Neural cell (in vitro differentiated cells): ENCODE data around the gene ZNF555. TPM values are rescaled to one million over a fixed set of nuclear protein-coding genes. Genes with fewer than 3 reads are reported as not detected.
"Not testable (repeated sequence)": the region's sequence is repeated elsewhere in the genome, so short reads cannot be mapped to it uniquely, and the experiment has no call there.

Source experiments
- H2AFZ ChIP-seq: fragments of 200-600, 300-800 bp; sonication (generic), shearing (Covaris generic); 2 replicates; pipeline ENCODE4 v1.6.0; 2014; ENCODE audit warnings: low read depth, mild to moderate bottlenecking, antibody characterized with exemption, low read length, moderate library complexity
- H3F3A ChIP-seq: fragments of 200-600 bp; shearing (Covaris generic); 2 replicates; pipeline ENCODE4 v1.6.1; 2016; ENCODE audit warnings: mild to moderate bottlenecking, moderate library complexity, mixed read lengths, antibody characterized with exemption, low read length; ENCODE audit not compliant: insufficient read depth, poor library complexity, severe bottlenecking
- H3K27ac ChIP-seq: fragments of 200-600, 300-800 bp; sonication (generic), shearing (Covaris generic); 2 replicates; pipeline ENCODE4 v1.5.1; 2014; ENCODE audit warnings: mild to moderate bottlenecking, low read length, moderate library complexity
- H3K27me3 ChIP-seq: fragments of 300-800, 200-600 bp; sonication (generic), shearing (Covaris generic); 2 replicates; pipeline ENCODE4 v1.6.0; 2014; ENCODE audit warnings: mild to moderate bottlenecking, low read depth, low read length, moderate library complexity; ENCODE audit not compliant: insufficient read depth
- H3K36me3 ChIP-seq: fragments of 300-800, 200-600 bp; sonication (generic), shearing (Covaris generic); 2 replicates; pipeline ENCODE4 v1.5.1; 2014; ENCODE audit warnings: mild to moderate bottlenecking, antibody characterized with exemption, low read length, moderate library complexity; ENCODE audit not compliant: insufficient read depth
- H3K4me2 ChIP-seq: fragments of 300-800, 200-600 bp; sonication (generic), shearing (Covaris generic); 2 replicates; pipeline ENCODE4 v1.6.0; 2014; ENCODE audit warnings: mild to moderate bottlenecking, low read length
- H3K4me3 ChIP-seq: fragments of 300-800, 200-600 bp; sonication (generic), shearing (Covaris generic); 2 replicates; pipeline ENCODE4 v1.5.1; 2014; ENCODE audit warnings: mild to moderate bottlenecking, low read length, moderate library complexity
- H3K79me2 ChIP-seq: fragments of 200-600 bp; shearing (Covaris generic); replicated peaks from 2 replicates; pipeline ENCODE4 v1.6.0; 2014; ENCODE audit warnings: mild to moderate bottlenecking, low read length, moderate library complexity; ENCODE audit not compliant: insufficient read depth
- H3K9ac ChIP-seq: fragments of 300-800, 200-600 bp; sonication (generic), shearing (Covaris generic); 2 replicates; pipeline ENCODE4 v1.6.1; 2016; ENCODE audit warnings: mild to moderate bottlenecking, low read length, mixed read lengths
- H3K9me2 ChIP-seq: fragments of 200-600 bp; shearing (Covaris generic); 2 replicates; pipeline ENCODE4 v1.6.1; 2016; ENCODE audit warnings: mild to moderate bottlenecking, low read length, mixed read lengths; ENCODE audit not compliant: insufficient read depth
- H3K9me3 ChIP-seq: fragments of 200-600, 300-800 bp; sonication (generic), shearing (Covaris generic); 2 replicates; pipeline ENCODE4 v1.6.1; 2016; ENCODE audit warnings: mild to moderate bottlenecking, mixed run types, low read length, moderate library complexity, mixed read lengths
- H4K20me1 ChIP-seq: fragments of 200-600 bp; shearing (Covaris generic); 2 replicates; pipeline ENCODE4 v1.6.1; 2016; ENCODE audit warnings: mild to moderate bottlenecking, mixed run types; ENCODE audit not compliant: insufficient read depth
- EP300 ChIP-seq: fragments of 450-650 bp; conservative IDR thresholded peaks from 2 replicates; pipeline ENCODE4 v1.6.1; 2014; ENCODE audit warnings: antibody characterized with exemption, mild to moderate bottlenecking, moderate library complexity; ENCODE audit not compliant: poor library complexity, severe bottlenecking
- EZH2 ChIP-seq: fragments of 200-600, 300-800 bp; shearing (Covaris generic), sonication (generic); IDR thresholded peaks from 2 replicates; pipeline ENCODE4 v1.6.1; 2014; ENCODE audit warnings: antibody characterized with exemption, low read length, borderline replicate concordance, mild to moderate bottlenecking; ENCODE audit not compliant: insufficient read depth, poor library complexity, severe bottlenecking
- MXI1 ChIP-seq: fragments of 450-650 bp; conservative IDR thresholded peaks from 2 replicates; pipeline ENCODE4 v1.6.1; 2014; ENCODE audit warnings: antibody characterized with exemption, mild to moderate bottlenecking; ENCODE audit not compliant: poor library complexity, severe bottlenecking
- POLR2AphosphoS5 ChIP-seq: IDR thresholded peaks from 2 replicates; pipeline ENCODE4 v1.6.1; 2012
- RAD21 ChIP-seq: fragments of 450-650 bp; conservative IDR thresholded peaks from 2 replicates; pipeline ENCODE4 v1.6.1; 2014; ENCODE audit warnings: antibody characterized with exemption, mild to moderate bottlenecking, moderate library complexity
- SMC3 ChIP-seq: fragments of 450-650 bp; conservative IDR thresholded peaks from 2 replicates; pipeline ENCODE4 v1.6.1; 2014; ENCODE audit warnings: antibody characterized with exemption, mild to moderate bottlenecking, moderate library complexity; ENCODE audit not compliant: poor library complexity
- TAF1 ChIP-seq: IDR thresholded peaks from 2 replicates; pipeline ENCODE4 v1.6.1; 2012; ENCODE audit warnings: low read depth
- polyA plus RNA-seq: library from polyadenylated mRNA; depleted of rRNA; stranded (reverse); fragments of >200 nt; gene quantifications from 2 replicates; pipeline ENCODE4 v1.2.3, GENCODE V29; 2014
- TF ChIP-seq, protein P1 (sequence below): IDR thresholded peaks from 2 replicates; pipeline ENCODE4 v1.6.1; 2012; ENCODE audit warnings: borderline replicate concordance
- TF ChIP-seq, protein P2 (sequence below): fragments of 450-650 bp; IDR thresholded peaks from 2 replicates; pipeline ENCODE4 v1.5.1; 2014; ENCODE audit warnings: antibody characterized with exemption, mild to moderate bottlenecking, moderate library complexity; ENCODE audit not compliant: poor library complexity, severe bottlenecking

ZNF555 gene
- polyA plus RNA-seq, 1 donor from 2014 or later, result 6.5 TPM

DNA sequence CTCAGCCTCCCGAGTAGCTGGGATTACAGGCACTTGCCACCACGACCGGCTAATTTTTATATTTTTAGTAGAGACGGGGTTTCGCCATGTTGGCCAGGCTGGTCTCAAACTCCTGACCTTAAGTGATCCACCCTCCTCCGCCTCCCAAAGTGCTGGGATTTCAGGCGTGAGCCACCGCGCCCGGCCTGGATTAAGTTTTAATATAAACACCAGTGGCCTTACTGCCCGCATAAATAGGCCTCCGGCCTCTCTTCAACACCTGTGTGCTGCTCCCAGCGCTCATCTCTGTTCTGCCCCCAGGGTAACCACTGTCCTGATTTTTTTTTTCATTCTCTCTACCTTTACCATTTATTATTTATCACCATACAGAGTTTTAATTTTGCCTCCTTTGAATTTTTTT is 62.1 kb downstream of the ZNF555 start:
- not testable (repeated sequence) for H3K4me2 ChIP-seq, H4K20me1 ChIP-seq, H2AFZ ChIP-seq, H3K9me3 ChIP-seq, H3K27ac ChIP-seq, H3K36me3 ChIP-seq, H3K9me2 ChIP-seq, H3F3A ChIP-seq, H3K4me3 ChIP-seq, H3K27me3 ChIP-seq, H3K9ac ChIP-seq, H3K79me2 ChIP-seq

DNA sequence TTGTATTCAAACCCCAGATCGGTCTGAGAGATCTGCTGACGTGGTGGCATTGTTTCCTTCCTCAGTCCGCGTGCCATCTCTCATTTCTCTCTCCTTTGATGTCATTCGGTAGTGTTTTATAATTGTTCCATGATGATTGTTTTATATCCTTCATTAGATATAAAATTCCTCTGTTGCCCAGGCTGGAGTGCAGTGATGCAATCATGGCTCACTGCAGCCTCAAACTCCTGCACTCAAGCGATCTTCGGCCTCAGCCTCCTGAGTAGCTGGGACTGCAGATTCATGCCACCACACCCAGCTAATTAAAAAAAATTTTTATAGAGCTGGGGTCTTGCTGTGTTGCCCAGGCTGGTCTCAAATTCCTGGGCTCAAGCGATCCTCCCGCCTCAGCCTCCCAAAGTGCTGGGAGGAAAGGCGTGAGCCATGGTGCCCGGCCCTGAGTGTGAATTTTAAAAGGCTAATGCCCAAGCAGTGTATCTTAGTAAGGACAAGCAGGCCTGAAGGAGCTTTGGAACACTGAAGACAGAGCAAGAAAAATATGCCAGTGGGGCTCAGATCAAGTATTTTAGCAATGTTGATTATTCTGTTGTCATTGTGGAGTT is 64.7 kb downstream of the ZNF555 start:
- no peak overlapping the region for H3K4me2 ChIP-seq
- H3F3A ChIP-seq, result no peaks in the 10 kb centered on the region
- no peak overlapping the region for H2AFZ ChIP-seq
- no peaks in the 10 kb centered on the region for H3K79me2 ChIP-seq
- no peak overlapping the region for H3K4me3 ChIP-seq
- H3K36me3 ChIP-seq, result no peaks in the 10 kb centered on the region
- no peaks in the 10 kb centered on the region for H4K20me1 ChIP-seq
- H3K9ac ChIP-seq, result no peak overlapping the region
- H3K9me3 ChIP-seq, result no peaks in the 10 kb centered on the region
- no peaks in the 10 kb centered on the region for H3K27me3 ChIP-seq
- H3K27ac ChIP-seq, result no peak overlapping the region
- TF ChIP-seq SMC3 (no peak), TAF1 (no peak), EZH2 (no peak), MXI1 (no peak), EP300 (no peak), RAD21 (no peak), POLR2AphosphoS5 (no peak)
- TF ChIP-seq, protein P1, sequence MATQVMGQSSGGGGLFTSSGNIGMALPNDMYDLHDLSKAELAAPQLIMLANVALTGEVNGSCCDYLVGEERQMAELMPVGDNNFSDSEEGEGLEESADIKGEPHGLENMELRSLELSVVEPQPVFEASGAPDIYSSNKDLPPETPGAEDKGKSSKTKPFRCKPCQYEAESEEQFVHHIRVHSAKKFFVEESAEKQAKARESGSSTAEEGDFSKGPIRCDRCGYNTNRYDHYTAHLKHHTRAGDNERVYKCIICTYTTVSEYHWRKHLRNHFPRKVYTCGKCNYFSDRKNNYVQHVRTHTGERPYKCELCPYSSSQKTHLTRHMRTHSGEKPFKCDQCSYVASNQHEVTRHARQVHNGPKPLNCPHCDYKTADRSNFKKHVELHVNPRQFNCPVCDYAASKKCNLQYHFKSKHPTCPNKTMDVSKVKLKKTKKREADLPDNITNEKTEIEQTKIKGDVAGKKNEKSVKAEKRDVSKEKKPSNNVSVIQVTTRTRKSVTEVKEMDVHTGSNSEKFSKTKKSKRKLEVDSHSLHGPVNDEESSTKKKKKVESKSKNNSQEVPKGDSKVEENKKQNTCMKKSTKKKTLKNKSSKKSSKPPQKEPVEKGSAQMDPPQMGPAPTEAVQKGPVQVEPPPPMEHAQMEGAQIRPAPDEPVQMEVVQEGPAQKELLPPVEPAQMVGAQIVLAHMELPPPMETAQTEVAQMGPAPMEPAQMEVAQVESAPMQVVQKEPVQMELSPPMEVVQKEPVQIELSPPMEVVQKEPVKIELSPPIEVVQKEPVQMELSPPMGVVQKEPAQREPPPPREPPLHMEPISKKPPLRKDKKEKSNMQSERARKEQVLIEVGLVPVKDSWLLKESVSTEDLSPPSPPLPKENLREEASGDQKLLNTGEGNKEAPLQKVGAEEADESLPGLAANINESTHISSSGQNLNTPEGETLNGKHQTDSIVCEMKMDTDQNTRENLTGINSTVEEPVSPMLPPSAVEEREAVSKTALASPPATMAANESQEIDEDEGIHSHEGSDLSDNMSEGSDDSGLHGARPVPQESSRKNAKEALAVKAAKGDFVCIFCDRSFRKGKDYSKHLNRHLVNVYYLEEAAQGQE, result no peak
- TF ChIP-seq, protein P2, sequence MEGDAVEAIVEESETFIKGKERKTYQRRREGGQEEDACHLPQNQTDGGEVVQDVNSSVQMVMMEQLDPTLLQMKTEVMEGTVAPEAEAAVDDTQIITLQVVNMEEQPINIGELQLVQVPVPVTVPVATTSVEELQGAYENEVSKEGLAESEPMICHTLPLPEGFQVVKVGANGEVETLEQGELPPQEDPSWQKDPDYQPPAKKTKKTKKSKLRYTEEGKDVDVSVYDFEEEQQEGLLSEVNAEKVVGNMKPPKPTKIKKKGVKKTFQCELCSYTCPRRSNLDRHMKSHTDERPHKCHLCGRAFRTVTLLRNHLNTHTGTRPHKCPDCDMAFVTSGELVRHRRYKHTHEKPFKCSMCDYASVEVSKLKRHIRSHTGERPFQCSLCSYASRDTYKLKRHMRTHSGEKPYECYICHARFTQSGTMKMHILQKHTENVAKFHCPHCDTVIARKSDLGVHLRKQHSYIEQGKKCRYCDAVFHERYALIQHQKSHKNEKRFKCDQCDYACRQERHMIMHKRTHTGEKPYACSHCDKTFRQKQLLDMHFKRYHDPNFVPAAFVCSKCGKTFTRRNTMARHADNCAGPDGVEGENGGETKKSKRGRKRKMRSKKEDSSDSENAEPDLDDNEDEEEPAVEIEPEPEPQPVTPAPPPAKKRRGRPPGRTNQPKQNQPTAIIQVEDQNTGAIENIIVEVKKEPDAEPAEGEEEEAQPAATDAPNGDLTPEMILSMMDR, result no peak
- H3K9me2 ChIP-seq, result no peaks in the 10 kb centered on the region
